ENCODE data around the gene LRP1B. TPM values are rescaled to one million over a fixed set of nuclear protein-coding genes. Genes with fewer than 3 reads are reported as not detected.
"Not testable (repeated sequence)": the region's sequence is repeated elsewhere in the genome, so short reads cannot be mapped to it uniquely, and the experiment has no call there.

The LRP1B gene
- total RNA-seq, 2 experiments from 2014 or later: not detected

DNA sequence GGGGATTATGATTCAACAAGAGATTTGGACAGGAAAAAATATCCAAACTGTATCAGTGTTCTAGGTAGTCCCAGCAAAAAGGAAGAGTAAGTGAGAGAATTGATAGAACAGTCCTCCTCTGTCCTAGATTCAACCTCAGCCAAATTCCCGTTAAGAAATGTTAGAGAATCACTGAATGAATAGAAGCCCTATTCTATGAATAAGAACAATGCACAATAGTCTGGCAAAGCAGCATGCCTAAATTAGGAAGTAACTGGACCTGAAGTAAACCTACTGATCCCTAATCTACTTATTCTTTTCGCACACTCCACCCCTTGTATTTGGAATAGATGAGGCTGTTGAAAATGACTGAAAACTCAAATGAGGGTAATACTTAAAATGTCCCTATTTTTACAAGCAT, 1665.5 kb downstream of the LRP1B start:
- POLR2A ChIA-PET: no interaction called here

DNA sequence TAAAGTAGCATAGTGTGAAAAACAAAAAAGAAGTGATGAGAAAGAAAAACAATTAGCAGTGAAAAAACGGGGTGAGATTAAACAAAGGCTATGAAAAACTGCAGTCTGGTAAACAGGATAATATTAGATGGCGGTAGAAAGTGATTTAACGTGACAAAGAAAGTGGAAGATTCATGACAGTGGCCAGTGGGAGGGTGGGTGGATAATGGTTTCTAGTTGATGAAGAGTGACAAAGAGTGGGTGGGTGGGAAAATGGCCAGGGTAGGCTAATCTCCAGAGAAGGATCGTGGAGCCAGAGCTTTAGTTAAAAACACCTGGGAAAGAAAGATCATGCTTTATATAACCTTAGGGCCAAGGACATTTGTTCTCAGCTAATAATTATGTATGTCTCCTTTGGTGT, 1667.8 kb downstream of the LRP1B start:
- CTCF ChIA-PET: no interaction called here
- POLR2A ChIA-PET: no interaction called here

More for the DNA sequence above, 1665.5 kb downstream of the LRP1B start:
- CTCF ChIA-PET: no interaction called here

DNA sequence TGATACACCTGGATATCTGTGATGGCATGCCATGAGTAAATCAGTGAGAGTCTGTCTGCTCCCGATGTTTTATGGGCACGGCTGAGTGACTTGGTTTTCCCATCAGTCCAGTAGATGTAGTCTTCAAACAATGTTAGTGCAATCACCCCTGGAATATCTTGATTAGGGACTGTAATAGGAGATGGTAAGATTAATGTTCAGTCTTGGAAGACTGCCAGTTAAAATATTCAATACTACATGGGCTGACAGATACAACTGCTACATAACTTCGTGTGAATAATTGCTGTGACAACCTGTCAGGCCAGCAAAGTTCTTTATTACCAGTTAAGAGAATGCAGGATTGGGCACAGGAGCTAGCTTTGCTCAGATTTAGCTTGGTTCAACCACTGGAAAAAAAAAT, 1673.3 kb downstream of the LRP1B start:
- ChIA-PET CTCF (no interaction called here), POLR2A (no interaction called here)

DNA sequence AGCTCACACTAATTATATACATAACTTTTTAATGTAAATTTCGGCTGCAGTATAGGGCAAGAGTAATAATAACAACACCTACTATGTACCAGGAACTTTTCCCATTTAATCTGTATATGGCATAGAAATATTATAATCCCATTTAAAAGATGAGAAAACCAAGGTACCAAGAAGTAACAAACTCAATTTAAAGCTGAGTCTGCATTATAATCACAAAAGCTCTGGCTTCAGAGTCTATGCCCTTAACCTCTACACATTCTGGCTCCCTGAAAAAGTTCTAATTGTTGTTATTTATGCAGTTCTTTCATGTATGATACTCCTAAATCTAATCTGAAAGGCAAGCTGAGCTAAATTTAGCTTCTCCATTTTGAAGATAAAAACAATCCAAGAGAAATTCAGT, 1675.5 kb downstream of the LRP1B start:
- ChIA-PET POLR2A (no interaction called here), CTCF (no interaction called here)

DNA sequence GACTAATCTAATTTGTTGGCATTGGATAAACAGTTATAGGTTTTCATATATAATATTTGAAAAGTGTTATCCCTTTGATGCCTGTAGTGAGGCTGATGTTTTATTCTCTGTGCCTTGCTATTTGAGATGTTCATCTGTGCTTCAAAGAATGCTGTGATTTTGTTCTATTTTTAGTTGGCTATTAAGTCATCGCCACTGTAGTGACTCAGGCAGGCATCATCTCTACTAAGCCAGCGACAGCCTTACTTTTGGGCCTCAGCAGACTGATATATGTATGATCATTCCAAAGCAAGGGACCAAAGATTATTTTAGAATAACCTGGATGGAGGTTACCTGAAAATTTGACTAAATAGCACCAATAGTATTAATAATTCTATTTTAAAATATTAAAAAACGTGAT, 1676.1 kb downstream of the LRP1B start:
- POLR2A ChIA-PET: no interaction called here
- CTCF ChIA-PET: no interaction called here

DNA sequence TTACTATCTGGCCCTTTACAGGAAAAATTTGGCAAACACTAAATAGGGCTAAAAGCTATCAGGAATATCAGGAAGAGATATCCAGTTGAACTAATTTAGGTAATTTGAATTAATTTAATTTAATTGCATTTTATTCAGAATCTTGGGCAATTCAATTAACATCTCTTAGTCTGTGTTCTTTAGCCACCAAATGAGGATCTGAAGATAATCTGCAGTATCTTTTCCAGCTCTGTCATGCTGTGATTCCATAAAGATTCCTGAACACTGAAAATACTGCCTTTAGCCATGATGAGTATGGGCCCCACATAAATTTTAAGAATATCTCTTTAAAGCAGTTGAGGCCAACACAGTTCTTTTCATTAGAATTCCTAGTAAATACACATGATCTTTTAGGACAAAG, 1679.5 kb downstream of the LRP1B start:
- POLR2A ChIA-PET: no interaction called here
- CTCF ChIA-PET: no interaction called here

DNA sequence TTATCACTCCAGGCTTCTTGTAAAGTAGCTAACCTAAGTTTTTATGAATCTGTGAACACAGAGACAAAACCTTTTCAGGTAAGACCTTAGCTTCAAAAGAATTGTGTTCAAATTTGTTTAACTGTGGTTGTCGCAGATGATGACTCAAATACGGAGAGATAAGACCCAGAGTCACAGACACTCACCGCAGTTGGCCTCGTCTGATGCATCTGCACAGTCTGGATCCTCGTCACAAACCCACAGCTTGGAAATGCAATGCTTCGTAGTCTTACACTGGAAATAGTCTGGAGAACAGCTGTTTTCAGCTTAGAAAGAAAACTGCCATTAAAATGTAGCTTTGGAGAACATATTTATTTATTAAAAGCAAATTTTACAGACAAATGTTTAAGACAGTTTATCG, 1688.5 kb downstream of the LRP1B start:
- ChIA-PET POLR2A (no interaction called here), CTCF (no interaction called here)

DNA sequence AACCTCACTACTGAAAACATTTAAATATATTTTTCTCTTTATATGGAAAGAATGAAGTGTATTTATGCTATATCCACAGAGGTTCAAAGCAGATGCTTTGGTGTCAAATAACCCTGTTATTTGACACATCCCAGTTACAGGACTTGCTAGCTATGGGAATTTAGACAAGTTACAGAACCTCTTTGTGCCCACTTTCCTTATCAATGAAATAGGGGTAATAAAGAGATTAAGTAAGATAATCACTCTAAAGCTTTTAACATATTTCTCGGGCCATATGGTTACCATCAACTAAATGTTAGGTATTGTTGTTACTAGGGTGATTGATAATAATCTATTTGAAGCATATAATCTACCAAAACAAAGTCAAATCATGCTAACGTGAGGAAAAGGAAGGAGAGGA, 1690.0 kb downstream of the LRP1B start:
- POLR2A ChIA-PET: no interaction called here
- CTCF ChIA-PET: no interaction called here

DNA sequence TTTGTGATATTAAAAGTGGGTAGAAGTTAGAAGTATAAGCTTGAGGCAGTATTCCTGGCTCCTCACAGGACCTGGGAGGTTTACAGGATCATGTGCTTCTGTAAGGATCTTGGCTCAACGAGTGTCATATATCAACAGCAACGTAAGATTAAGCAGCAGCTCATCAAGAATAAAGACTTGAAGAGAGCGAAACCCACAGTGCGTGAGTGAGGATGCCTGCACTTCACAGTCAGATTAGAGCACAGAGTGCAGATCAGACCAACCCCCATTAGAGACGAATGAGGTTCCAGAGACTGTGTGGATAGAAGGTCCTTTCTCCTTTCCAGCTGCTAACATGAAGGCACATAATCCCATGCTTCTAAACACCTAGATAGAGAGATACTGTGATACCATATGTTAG, 1693.9 kb downstream of the LRP1B start:
- CTCF ChIA-PET: no interaction called here
- POLR2A ChIA-PET: no interaction called here

DNA sequence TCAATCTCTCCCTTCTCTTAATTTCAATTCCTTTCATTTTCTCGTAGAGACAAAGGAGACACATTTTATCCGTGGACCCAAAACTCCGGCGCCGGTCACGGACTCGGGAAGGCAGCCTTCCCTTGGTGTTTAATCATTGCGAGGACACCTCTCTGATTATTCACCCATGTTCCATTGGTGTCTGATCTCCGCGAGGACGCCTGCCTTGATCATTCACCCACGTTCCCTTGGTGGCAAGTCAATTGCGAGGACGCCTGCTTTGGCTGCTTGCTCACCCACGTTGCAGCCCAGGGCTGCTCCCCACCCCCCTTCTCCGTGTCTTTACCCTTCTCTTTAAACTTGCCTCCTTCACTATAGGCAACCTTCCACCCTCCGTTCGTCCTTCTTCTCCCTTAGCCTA, 1703.8 kb downstream of the LRP1B start:
- POLR2A ChIA-PET, CTCF ChIA-PET: not testable (repeated sequence)

DNA sequence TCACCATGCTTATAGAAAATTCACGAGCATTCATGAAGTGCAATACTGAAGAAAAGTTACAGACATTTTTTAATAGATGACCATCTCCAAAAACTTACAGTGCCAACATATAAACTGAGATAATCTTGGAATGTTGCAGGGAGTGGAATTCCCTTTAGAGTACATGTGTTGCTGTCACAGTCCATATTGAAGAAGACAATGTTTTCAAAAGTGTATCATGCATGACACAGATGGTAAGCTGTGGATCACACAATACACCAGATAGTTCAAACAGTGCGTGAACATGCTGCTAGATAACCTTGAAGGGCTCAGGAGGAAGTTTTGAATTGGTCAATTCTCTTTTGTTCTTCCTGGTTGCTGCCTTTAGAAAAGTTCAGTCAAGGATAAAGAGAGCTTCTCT, 1706.3 kb downstream of the LRP1B start:
- POLR2A ChIA-PET: no interaction called here
- CTCF ChIA-PET: no interaction called here

DNA sequence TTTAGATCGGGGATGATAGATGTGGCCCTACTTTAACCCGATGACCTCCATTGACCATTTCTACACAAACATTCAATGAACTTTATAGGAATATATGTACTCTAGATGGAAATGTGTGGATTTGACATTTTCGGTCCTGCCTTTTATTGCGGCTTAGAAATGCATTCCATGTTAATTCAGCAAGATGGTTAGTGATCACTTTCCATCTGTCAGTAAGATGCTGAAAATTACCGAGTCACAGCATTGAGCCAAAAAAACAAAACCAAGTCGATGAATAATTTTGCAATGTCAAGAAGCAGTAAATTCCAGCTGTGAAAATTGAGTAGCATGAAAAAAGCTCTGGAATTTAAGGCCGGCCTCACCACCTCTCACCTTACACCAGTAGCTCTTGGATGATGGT, 1708.1 kb downstream of the LRP1B start:
- ChIA-PET CTCF (no interaction called here), POLR2A (no interaction called here)

DNA sequence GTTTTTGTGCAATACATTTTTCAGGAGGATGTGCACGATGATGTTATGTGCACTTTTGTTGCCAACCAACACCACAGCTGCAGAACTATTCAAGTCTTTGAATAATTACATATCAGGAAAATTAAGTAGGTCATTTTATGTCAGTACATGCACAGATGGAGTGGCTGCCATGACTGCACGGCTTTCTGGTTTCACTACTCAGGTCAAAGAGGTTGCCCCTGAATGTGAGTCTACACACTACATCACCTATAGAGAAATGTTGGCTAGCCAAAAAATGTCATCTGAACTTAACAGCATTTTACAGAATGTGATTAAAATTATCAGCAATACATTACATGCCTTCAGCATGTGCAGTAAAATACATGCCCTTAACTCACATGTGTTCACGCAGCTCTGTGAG, 1713.3 kb downstream of the LRP1B start:
- ChIA-PET CTCF (no interaction called here), POLR2A (no interaction called here)

DNA sequence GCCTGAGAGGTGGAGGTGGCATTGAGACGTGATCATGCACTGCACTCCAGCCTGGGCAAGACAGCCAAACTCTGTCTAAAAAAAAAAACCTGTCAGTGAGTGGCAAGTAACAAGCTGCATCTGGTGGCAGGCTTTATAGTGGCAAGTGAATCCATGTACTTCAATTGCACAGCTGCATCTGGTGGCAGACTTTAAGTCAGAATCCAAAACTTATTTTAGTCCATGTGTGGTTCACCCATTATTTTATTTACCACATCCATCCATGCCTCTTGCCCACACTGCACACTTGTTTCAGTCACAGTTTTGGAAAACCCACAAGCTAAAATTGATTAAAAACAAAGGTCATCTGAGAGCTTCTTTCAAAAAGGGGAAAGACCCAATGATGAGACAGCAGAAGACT, 1714.2 kb downstream of the LRP1B start:
- CTCF ChIA-PET: no interaction called here
- POLR2A ChIA-PET: no interaction called here

DNA sequence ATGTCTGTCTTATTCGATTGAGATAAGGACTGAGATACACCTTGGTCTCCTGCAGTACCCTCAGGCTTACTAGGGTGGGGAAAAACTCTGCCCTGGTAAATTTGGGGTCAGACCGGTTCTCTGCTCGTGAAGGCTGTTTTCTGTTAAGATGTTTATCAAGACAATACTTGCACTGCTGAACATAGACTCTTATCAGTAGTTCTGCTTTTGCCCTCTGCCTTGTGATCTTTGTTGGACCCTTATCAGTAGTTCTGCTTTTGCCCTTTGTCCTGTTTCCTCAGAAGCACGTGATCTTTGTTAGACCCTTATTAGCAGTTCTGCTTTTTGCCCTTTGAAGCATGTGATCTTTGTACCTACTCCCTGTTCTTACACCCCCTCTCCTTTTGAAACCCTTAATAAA, 1715.8 kb downstream of the LRP1B start:
- CTCF ChIA-PET, POLR2A ChIA-PET: not testable (repeated sequence)

DNA sequence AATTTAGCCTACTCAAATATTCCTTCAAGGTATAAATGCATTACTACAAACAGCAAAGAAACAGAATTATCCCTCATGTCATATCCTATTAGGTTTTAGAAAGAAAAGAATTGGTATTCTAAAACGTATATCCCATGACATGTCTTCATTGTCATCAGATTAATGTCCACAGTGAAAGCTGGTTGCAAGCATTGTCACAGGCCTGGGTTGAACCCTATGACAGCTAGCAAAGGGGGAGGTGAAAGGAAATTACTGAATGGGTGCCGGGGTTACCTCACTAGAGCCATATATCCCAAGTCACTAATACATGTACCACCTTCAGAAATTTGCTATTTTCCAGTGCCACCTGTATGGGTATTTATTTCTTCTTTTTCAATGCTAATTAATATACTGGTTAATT, 1720.1 kb downstream of the LRP1B start:
- POLR2A ChIA-PET: no interaction called here
- CTCF ChIA-PET: no interaction called here

DNA sequence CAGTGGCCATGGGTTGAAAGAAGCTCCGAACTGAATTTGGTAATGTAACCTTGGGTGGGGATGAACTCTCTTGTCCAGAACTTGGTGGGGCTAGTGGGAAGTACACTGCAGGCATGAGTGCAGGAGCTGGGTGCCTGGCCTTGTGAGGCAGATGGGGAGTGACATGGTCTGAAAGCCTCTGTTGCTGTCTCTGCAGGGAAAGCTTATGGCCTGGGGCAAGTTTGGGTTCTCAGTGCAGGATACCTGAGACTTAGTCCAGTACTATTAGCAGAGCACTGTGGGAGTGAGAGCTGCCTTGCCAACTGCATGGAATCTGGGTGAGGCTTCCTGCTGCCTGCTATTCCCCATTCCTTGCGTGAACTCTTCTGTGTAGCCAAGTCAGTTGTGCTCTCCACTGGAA, 1729.8 kb downstream of the LRP1B start:
- CTCF ChIA-PET: no interaction called here
- POLR2A ChIA-PET: no interaction called here

DNA sequence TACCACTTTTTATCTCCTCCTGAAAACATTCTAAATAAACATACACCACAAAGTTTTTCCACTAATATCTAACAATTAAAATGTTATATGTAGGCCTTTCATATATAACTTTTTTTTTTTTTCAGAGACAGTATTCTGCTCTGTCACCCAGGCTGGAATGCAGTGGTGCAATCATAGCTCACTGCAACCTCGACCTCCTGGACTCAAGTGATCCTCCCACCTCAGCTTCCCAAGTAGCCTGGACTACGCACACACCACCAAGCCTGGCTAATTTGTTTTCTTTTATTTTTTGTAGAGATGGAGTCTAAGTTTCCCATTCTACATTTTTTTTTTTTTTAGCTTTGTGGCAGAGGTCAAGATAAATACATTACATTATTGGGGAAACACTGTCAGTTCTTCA, 1738.0 kb downstream of the LRP1B start:
- POLR2A ChIA-PET: no interaction called here
- CTCF ChIA-PET: interaction anchor here (0.6 kb wide), 1 partner anchor 1348 kb away, joined by 3 read pairs; no protein-coding TSS in a partner anchor

DNA sequence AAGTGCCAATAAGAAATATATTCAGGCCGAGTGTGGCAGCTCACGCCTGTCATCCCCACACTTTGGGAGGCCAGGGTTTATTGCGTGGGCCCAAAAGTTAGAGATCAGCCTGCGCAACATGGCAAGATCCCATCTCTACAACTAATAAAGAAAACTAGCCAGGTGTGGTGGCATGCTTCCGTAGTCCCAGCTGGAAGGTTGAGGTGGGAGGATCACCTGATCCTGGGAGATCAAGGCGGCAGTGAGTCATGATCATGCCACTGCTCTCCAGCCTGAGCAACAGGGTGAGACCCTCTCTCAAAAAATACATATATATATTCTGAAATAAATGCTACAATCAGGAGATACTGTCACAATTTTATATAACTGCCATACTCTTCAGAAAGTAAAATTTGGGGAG, 1745.9 kb downstream of the LRP1B start:
- POLR2A ChIA-PET: no interaction called here
- CTCF ChIA-PET: no interaction called here

DNA sequence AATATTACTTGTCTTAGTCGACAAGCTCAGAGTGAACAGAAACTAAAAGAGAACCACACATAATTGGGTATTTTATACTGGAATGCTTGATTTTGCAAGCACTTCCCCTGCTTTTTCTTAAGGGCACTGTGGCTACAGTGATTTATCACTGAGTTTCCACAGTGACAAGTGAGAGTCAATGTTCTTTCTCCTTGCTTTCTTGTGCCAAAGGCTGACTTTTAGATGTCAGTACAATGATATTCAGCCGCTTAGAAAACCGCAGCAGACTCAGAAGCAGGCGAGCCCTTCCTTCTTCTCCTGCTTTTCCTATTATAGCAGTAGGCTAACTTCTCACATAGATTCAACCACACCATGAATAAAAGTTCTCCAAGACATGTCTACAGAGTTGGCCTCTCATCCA, 1747.0 kb downstream of the LRP1B start:
- ChIA-PET POLR2A (no interaction called here), CTCF (no interaction called here)

DNA sequence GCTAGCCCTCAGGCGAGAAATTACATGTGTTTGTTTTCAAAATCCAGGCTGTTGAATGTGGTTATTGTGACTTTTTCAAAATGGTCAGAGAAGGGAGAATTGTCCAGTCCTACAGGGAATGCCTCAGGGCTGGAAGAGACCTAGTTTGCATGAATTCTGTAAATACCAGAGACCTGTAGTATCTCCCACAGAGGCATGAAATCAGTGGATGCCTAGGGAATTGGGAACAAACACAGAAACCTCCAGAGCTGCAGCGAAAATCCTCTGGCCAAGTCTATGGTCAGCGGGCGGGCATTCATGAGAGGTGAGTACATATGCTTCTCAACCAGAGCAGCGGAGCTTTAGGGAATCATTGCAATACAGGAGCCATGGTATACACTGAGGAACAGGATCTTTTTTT, 1754.1 kb downstream of the LRP1B start:
- POLR2A ChIA-PET: no interaction called here
- CTCF ChIA-PET: no interaction called here

DNA sequence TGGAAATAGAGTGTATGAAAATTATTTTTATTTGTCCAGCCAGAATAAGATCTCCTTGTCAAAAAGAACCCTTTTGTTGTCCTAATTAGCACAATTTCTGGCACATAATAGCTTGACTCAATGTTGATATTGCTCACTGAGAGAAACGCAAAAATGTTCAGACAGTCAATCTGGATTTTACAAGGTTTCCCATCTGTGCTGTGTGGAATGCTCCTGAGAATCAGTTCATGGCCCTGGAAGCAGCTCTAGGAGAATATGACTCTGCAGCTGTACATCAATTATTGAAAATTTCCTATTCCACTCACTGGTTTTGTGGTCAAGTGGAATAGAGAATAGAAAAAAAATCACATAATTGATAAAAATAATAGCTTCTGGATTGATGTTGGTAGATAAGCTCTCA, 1767.7 kb downstream of the LRP1B start:
- POLR2A ChIA-PET: no interaction called here
- CTCF ChIA-PET: no interaction called here

DNA sequence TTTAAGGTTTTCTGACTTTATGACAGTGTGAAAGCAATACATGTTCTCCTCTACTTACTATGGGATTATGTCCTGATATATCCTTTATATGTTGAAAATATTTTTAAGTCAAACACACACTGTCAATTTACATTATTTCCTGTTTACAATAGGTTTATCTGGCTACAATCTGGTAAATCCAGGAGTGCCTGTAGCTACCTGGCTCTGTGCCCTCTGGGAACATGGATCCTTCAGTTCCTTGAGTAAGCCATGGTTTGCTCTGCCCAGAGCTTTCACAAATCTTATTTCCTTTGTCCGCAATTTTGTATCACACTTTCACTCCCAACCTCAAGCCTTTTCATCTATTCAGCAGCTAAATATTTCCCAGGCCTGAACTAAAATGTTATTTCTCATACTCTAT, 1768.5 kb downstream of the LRP1B start:
- ChIA-PET POLR2A (no interaction called here), CTCF (no interaction called here)
